Measurements from ENCODE around the gene FASTK. TPM values are rescaled to one million over a fixed set of nuclear protein-coding genes. Genes with fewer than 3 reads are reported as not detected.

Gene FASTK
- total RNA-seq, 4 donors from 2014 or later = 43.0 to 83.6 (median 75.9) TPM

DNA sequence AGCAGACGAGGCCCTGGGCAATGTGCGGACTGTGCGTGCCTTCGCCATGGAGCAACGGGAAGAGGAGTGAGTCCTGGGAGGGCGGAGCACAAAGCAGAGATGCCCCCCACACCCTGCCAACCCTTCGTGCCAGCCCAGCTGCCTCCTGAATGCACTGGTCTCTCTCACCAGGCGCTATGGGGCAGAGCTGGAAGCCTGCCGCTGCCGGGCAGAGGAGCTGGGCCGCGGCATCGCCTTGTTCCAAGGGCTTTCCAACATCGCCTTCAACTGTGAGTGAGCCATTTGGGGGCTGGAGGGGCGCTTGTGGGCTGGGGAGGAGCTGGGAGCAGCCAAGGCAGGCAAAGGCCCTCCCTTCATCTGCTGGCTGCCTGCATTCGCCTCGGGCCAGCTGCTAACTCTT, 44.7 kb downstream of the FASTK start:
- no peak for DNase-seq
- no CpG with 5 or more reads among the region's 17 CpGs for WGBS, 2 donors
- TF ChIP-seq, protein P1, sequence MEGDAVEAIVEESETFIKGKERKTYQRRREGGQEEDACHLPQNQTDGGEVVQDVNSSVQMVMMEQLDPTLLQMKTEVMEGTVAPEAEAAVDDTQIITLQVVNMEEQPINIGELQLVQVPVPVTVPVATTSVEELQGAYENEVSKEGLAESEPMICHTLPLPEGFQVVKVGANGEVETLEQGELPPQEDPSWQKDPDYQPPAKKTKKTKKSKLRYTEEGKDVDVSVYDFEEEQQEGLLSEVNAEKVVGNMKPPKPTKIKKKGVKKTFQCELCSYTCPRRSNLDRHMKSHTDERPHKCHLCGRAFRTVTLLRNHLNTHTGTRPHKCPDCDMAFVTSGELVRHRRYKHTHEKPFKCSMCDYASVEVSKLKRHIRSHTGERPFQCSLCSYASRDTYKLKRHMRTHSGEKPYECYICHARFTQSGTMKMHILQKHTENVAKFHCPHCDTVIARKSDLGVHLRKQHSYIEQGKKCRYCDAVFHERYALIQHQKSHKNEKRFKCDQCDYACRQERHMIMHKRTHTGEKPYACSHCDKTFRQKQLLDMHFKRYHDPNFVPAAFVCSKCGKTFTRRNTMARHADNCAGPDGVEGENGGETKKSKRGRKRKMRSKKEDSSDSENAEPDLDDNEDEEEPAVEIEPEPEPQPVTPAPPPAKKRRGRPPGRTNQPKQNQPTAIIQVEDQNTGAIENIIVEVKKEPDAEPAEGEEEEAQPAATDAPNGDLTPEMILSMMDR (IDR thresholded peaks at IDR 0.05) = no peak
- TF ChIP-seq POLR2A (IDR thresholded peaks at IDR 0.05) = no peak
- Histone ChIP-seq H3K27me3 (no peaks in the 10 kb centered on the region), H3K9me3 (no peaks in the 10 kb centered on the region), H3K36me3 (peaks cover 9 to 72% (median 16%) of the 10 kb centered on the region in 3 donors), H3K4me1 (peaks cover 8 to 19% (median 16%) of the 10 kb centered on the region in 3 donors), H3K27ac (no peak overlapping the region), H3K4me3 (no peak overlapping the region)
- intact Hi-C loops (cut with DNase I) = no loop called here

DNA sequence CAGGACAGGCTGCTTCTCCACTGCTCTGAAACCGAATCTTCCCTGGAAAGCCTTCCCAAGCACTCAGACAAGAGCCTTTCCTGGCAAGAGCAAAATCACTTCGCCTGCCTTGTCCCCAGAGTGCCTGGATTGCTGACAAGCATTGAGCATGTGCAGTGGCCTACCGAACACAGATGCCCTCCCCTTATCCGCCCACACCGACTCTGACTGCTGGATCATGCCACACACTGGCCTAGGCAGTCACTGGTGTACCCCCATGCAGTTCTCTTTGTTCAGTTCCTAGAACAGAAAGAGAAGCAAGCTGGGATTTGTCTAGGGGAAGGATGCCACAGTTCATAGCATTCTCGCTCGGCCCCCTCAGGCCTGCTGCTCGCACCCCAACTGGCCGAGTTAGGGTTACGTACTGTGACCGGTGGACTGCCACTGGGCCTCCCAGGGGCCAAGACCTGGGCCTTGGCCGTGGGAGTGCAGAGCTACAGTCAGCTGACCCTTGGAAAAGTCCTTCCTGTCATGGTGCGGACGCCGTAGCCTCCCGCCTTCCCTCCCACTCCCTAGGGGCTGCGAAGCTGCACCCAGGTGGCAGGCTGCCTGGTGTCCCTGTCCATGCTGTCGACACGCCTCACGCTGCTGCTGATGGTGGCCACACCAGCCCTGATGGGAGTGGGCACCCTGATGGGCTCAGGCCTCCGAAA, 45.4 kb downstream of the FASTK start:
- intact Hi-C loops (cut with DNase I) = no loop called here

DNA sequence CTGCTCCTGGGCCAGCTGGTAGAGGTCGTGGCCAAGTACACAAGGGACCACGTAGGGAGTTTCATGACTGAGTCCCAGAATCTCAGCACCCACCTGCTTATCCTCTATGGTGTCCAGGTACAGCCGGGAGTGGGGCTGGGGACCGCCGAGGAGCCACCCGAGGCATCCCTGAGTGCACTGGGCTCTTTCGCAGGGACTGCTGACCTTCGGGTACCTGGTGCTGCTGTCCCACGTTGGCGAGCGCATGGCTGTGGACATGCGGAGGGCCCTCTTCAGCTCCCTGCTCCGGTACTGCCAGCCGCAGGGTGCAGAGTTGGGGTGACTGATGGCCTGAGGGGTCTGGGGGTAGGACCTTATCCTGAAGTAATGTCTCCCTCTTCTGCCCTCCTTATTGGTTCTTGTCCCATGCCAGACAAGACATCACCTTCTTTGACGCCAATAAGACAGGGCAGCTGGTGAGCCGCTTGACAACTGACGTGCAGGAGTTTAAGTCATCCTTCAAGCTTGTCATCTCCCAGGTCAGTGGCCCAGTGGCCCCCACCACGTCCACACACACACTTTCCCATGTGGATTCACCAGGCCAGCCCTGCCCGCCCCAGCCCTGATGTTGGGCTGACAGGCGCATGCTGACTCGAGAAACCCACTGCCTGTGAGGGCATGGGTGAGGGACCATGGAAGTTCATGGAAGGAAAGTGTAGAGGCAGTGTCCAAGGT, 46.1 kb downstream of the FASTK start:
- intact Hi-C loops (cut with DNase I) = no loop called here
- no peaks in the 10 kb centered on the region for H3K9me3 ChIP-seq
- 77 to 87% methylated on average over 4 to 9 of the region's 21 CpGs for WGBS, 2 donors

More for the DNA sequence above, 45.4 kb downstream of the FASTK start:
- Histone ChIP-seq H3K36me3 (peaks cover 9 to 73% (median 16%) of the 10 kb centered on the region in 3 donors), H3K4me3 (no peak overlapping the region), H3K27me3 (no peaks in the 10 kb centered on the region), H3K27ac (no peak overlapping the region), H3K4me1 (peaks cover 8 to 19% (median 16%) of the 10 kb centered on the region in 3 donors), H3K9me3 (no peaks in the 10 kb centered on the region)
- 78 to 90% methylated on average over 12 to 14 of the region's 21 CpGs for WGBS, 2 donors
- no peak for DNase-seq
- TF ChIP-seq, protein P1 (IDR thresholded peaks at IDR 0.05) = no peak
- TF ChIP-seq POLR2A (IDR thresholded peaks at IDR 0.05) = no peak

DNA sequence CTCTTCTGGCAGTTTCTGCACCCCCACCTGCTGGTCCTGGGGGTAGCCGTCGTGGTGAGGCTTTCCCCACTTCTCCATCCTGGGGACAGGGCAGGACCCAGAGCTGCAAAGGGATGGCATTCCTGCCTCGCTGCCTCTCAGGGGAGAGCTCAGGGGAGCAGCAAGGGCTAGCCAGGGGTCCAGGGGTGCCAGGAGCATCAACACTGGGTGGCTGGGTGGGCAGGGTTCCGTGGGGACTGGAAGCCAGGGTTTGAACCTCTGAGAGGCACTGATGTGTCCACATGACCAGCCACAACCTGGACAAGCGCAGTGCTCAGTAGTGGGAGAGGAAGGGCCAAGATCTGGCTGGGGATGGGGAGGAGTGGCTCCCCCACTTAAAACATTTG, 46.8 kb downstream of the FASTK start:
- TF ChIP-seq POLR2A (IDR thresholded peaks at IDR 0.05) = no peak
- TF ChIP-seq, protein P1 (IDR thresholded peaks at IDR 0.05) = no peak
- no peaks in the 10 kb centered on the region for H3K27me3 ChIP-seq
- intact Hi-C loops (cut with DNase I) = no loop called here
- DNase-seq = no peak
- H3K4me1 ChIP-seq = peaks cover 6 to 18% (median 13%) of the 10 kb centered on the region in 3 donors
- H3K27ac ChIP-seq = no peak overlapping the region
- H3K36me3 ChIP-seq = peaks cover 9 to 73% (median 16%) of the 10 kb centered on the region in 3 donors
- WGBS, 2 donors = 100% methylated on average over 3 of the region's 5 CpGs; no CpG with 5 or more reads in 1 of the 2 donors
- no peak overlapping the region for H3K4me3 ChIP-seq
- H3K9me3 ChIP-seq = no peaks in the 10 kb centered on the region

More for the DNA sequence above, 46.1 kb downstream of the FASTK start:
- no peak for DNase-seq
- Histone ChIP-seq H3K27ac (no peak overlapping the region), H3K4me3 (no peak overlapping the region), H3K27me3 (no peaks in the 10 kb centered on the region), H3K36me3 (peaks cover 9 to 73% (median 16%) of the 10 kb centered on the region in 3 donors), H3K4me1 (peaks cover 8 to 18% (median 13%) of the 10 kb centered on the region in 3 donors)
- TF ChIP-seq POLR2A (IDR thresholded peaks at IDR 0.05) = no peak
- TF ChIP-seq, protein P1 (IDR thresholded peaks at IDR 0.05) = no peak
